ENCODE measurements around the gene OR10A3. TPM values are rescaled to one million over a fixed set of nuclear protein-coding genes. Genes with fewer than 3 reads are reported as not detected.

Gene OR10A3
- total RNA-seq, 2 donors from 2014 or later = not detected

- H3K4me1 Mint-ChIP-seq = peaks cover 22% of the 10 kb centered on the region
- H3K27ac ChIP-seq (ENCODE audit: low read depth, low read length) = no peak overlapping the region
- TF ChIP-seq CTCF (conservative IDR thresholded peaks at IDR 0.05) = no peak
- no peaks in the 10 kb centered on the region for H3K9me3 ChIP-seq (ENCODE audit: control insufficient read depth, low read length)
- H3K4me1 ChIP-seq (ENCODE audit: control insufficient read depth, insufficient read depth, low read length) = no peaks in the 10 kb centered on the region
- 94% methylated on average over 2 to 4 of the region's 5 CpGs for WGBS, 2 experiments (ENCODE audit: insufficient coverage in 1 of 2, insufficient read length in 1 of 2)
- no peaks in the 10 kb centered on the region for H3K27me3 Mint-ChIP-seq (ENCODE audit: insufficient read depth)
- H3K4me3 Mint-ChIP-seq = no peak overlapping the region
- no peak overlapping the region for H3K4me3 ChIP-seq (ENCODE audit: low read length)
- H3K27ac Mint-ChIP-seq = no peak overlapping the region
- H3K36me3 Mint-ChIP-seq (ENCODE audit: low read depth) = peaks cover 10% of the 10 kb centered on the region
- no peaks in the 10 kb centered on the region for H3K27me3 ChIP-seq (ENCODE audit: control insufficient read depth, insufficient read depth, low read length, poor library complexity, severe bottlenecking)
- no peaks in the 10 kb centered on the region for H3K9me3 Mint-ChIP-seq
- H3K36me3 ChIP-seq (ENCODE audit: control insufficient read depth, insufficient read depth, low read length) = peaks cover 38% of the 10 kb centered on the region
- no peak overlapping the region for H3K9ac ChIP-seq (ENCODE audit: extremely low read depth, low read length, poor library complexity, severe bottlenecking)
- no peak for DNase-seq
These were observed 51.5 kb downstream of the OR10A3 start for GRCh38 chr11:7889985-7890384.

Other genes with a start within 250 kb of the OR10A3 start
- gene OVCH2, start 235.2 kb downstream of the OR10A3 start, total RNA-seq = 10 to 100 TPM in 1 of 2 donors, 1 to 10 TPM in 1; 8.2 to 30.1 TPM
- gene OR5P2, start 144.8 kb downstream of the OR10A3 start, total RNA-seq = 1 to 10 TPM; 1.1 to 8.4 TPM
- 1 to 10 TPM; 1.8 to 9.6 TPM for gene OR5P3, start 110.9 kb downstream of the OR10A3 start, total RNA-seq
- gene OR10A6, start 10.4 kb downstream of the OR10A3 start, total RNA-seq = not detected
- under 1 TPM in 1 of 2 donors, not detected in 1; 0.15 TPM for gene NLRP10, start 23.7 kb upstream of the OR10A3 start, total RNA-seq
- 100 to 1,000 TPM; 349 to 354 TPM for gene EIF3F, start 45.6 kb upstream of the OR10A3 start, total RNA-seq
- gene TUB, start 139.5 kb upstream of the OR10A3 start, total RNA-seq = 10 to 100 TPM; 15.8 to 29.9 TPM
- 10 to 100 TPM; 23.5 to 25.3 TPM for gene RIC3, start 227.3 kb upstream of the OR10A3 start, total RNA-seq

Data from endodermal cell (in vitro differentiated cells).